Parathyroid adenoma (tissue), 2 donors: ENCODE results near the gene ITGBL1.

Source experiments
- H2AFZ ChIP-seq: fragments of 300-600 bp; sonication (generic); one replicate; pipeline ENCODE4 v1.7.0; 2017; ENCODE audit warnings: antibody characterized with exemption, mild to moderate bottlenecking
- H3K27ac ChIP-seq: fragments of 300-600 bp; sonication (generic); one replicate; pipeline ENCODE4 v1.7.0; 2017
- H3K27me3 ChIP-seq: fragments of 300-600 bp; sonication (generic); one replicate; pipeline ENCODE4 v1.7.0; 2017; ENCODE audit warnings: low read length; ENCODE audit not compliant: control insufficient read depth, insufficient read depth
- H3K36me3 ChIP-seq: fragments of 300-600 bp; sonication (generic); one replicate; pipeline ENCODE4 v1.7.0; 2017; ENCODE audit warnings: low read length; ENCODE audit not compliant: control insufficient read depth, insufficient read depth
- H3K4me1 ChIP-seq: fragments of 300-600 bp; sonication (generic); one replicate; pipeline ENCODE4 v1.7.0; 2017; ENCODE audit warnings: control low read depth
- H3K4me2 ChIP-seq: fragments of 300-600 bp; sonication (generic); one replicate; pipeline ENCODE4 v1.7.0; 2017; ENCODE audit warnings: low read length
- H3K4me3 ChIP-seq: fragments of 300-600 bp; sonication (generic); one replicate; pipeline ENCODE4 v1.7.0; 2017; ENCODE audit warnings: low read depth, low read length
- H3K79me2 ChIP-seq: fragments of 300-600 bp; sonication (generic); one replicate; pipeline ENCODE4 v1.7.0; 2017; ENCODE audit warnings: control low read depth
- H3K9ac ChIP-seq: fragments of 300-600 bp; sonication (generic); one replicate; pipeline ENCODE4 v1.7.0; 2017; ENCODE audit warnings: mild to moderate bottlenecking
- H3K9me3 ChIP-seq: fragments of 300-600 bp; sonication (generic); one replicate; pipeline ENCODE4 v1.7.0; 2017; ENCODE audit warnings: low read length; ENCODE audit not compliant: control insufficient read depth
- TF ChIP-seq, protein P1 (sequence below): fragments of 300-600 bp; sonication (generic); IDR thresholded peaks from one replicate; pipeline ENCODE4 v1.7.0; 2017; ENCODE audit warnings: antibody characterized with exemption, mild to moderate bottlenecking
- donor health status: primary hyperparathyroidism.

The ITGBL1 gene

DNA sequence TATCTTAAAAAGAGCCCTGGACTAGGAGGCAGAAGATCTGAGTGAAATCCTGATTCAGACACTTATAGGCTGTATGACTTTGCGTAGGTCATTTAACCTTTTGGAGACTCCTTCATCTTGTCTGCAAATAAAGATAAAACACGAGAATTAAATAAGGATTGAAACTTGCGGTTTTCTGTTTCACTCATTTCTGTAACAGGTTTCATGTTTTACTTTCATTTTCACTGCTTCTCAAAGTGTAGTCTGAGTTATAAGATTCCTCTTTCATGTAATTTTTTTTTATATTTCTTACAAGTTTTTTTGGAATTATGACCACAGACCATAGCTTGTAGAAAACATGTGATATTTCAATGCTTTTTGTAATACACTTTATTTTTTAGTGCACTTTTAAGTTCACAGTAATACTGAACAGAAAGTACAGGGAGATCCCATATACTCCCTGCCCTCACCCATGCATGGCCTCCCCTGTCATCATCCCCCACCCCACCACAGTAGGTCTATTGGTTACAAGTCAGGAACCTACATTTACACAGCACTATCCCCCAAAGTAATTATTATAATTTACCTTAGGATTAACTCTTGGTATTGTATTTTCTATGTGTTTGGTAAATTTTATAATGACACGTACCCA, 174.6 kb downstream of the ITGBL1 start:
- Histone ChIP-seq H3K27ac (no peak overlapping the region), H3K36me3 (no peaks in the 10 kb centered on the region), H3K9me3 (no peaks in the 10 kb centered on the region), H3K9ac (no peak overlapping the region), H3K79me2 (no peaks in the 10 kb centered on the region), H3K27me3 (no peaks in the 10 kb centered on the region), H3K4me2 (peak overlapping the region; percentile 45), H2AFZ (no peak overlapping the region), H3K4me1 (no peaks in the 10 kb centered on the region), H3K4me3 (peak overlapping the region; percentile 13)
- TF ChIP-seq, protein P1, sequence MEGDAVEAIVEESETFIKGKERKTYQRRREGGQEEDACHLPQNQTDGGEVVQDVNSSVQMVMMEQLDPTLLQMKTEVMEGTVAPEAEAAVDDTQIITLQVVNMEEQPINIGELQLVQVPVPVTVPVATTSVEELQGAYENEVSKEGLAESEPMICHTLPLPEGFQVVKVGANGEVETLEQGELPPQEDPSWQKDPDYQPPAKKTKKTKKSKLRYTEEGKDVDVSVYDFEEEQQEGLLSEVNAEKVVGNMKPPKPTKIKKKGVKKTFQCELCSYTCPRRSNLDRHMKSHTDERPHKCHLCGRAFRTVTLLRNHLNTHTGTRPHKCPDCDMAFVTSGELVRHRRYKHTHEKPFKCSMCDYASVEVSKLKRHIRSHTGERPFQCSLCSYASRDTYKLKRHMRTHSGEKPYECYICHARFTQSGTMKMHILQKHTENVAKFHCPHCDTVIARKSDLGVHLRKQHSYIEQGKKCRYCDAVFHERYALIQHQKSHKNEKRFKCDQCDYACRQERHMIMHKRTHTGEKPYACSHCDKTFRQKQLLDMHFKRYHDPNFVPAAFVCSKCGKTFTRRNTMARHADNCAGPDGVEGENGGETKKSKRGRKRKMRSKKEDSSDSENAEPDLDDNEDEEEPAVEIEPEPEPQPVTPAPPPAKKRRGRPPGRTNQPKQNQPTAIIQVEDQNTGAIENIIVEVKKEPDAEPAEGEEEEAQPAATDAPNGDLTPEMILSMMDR = no peak

DNA sequence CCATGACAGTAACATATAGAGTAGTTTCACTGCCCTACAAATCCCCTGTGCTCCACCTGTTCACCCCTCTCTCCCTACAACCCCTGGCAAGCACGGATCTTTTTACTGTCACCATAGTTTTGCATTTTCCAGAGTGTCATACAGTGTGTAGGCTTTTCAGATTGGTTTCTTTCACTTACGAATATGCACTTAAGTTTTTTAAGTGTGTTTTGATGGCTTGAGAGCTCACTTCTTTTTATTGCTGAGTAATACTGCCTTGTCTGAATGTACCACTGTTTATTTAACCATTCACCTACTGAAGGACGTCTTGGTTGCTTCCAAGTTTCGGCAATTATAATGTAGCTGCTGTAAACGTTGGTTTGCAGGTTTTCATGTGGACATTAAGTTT, 175.1 kb downstream of the ITGBL1 start:
- Histone ChIP-seq H2AFZ (no peak overlapping the region), H3K9ac (no peak overlapping the region), H3K4me1 (no peaks in the 10 kb centered on the region), H3K79me2 (no peaks in the 10 kb centered on the region), H3K27ac (no peak overlapping the region), H3K4me2 (no peak overlapping the region), H3K4me3 (no peak overlapping the region), H3K36me3 (no peaks in the 10 kb centered on the region), H3K9me3 (no peaks in the 10 kb centered on the region), H3K27me3 (no peaks in the 10 kb centered on the region)
- TF ChIP-seq, protein P1 = no peak

DNA sequence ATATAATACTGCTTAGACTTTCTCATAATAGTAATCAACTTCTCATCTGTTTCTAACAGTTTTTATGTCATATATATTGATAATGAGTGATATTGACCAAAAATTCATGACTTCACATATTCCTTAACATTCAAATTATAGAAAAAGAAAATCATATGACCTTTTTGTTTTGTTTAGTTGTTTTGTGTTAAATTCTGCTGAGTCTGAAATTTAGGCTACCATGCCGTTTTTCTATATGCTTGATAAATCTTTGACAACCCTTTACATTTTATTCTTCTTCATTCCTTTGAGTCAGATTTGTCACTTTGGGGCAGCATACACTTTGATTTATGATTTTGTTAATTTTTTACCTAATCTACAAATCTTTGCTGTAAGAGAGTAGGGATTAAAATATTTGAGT, 176.4 kb downstream of the ITGBL1 start:
- TF ChIP-seq, protein P1 = no peak
- H3K4me1 ChIP-seq = no peaks in the 10 kb centered on the region
- H3K9ac ChIP-seq = no peak overlapping the region
- no peaks in the 10 kb centered on the region for H3K79me2 ChIP-seq
- H3K9me3 ChIP-seq = no peaks in the 10 kb centered on the region
- H3K4me2 ChIP-seq = no peak overlapping the region
- H3K4me3 ChIP-seq = no peak overlapping the region
- H3K36me3 ChIP-seq = no peaks in the 10 kb centered on the region
- H3K27me3 ChIP-seq = no peaks in the 10 kb centered on the region
- H3K27ac ChIP-seq = no peak overlapping the region
- H2AFZ ChIP-seq = no peak overlapping the region

- Histone ChIP-seq H3K27ac (no peak overlapping the region), H3K4me3 (no peak overlapping the region), H3K36me3 (no peaks in the 10 kb centered on the region), H3K4me1 (no peaks in the 10 kb centered on the region), H3K27me3 (no peaks in the 10 kb centered on the region), H3K9me3 (no peaks in the 10 kb centered on the region), H3K4me2 (no peak overlapping the region), H3K79me2 (no peaks in the 10 kb centered on the region), H2AFZ (no peak overlapping the region), H3K9ac (no peak overlapping the region)
- TF ChIP-seq, protein P1 = no peak
Observed at GRCh38 chr13:101631395-101631794, 178.9 kb downstream of the ITGBL1 start.

DNA sequence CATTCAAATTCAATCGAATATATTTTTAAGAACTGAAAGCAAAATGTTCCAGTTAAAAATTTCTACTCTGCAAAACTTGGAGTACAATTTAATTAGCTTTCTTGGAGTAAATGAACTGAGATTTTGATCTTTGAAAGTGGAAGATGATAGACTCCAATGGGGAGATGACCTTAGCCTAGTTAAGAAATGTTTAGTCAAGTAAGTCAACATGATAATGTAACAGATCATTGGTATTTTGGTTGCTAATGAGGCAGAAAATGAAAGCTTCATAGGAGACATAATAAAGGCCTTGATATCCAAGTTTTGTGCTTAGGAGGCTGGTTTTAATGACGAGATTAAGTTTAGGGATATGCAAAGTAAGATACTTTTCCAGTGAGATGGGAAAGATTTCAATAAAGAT, 181.7 kb downstream of the ITGBL1 start:
- H3K79me2 ChIP-seq = no peaks in the 10 kb centered on the region

More for the DNA sequence above, 181.7 kb downstream of the ITGBL1 start:
- no peaks in the 10 kb centered on the region for H3K36me3 ChIP-seq
- no peak overlapping the region for H2AFZ ChIP-seq
- no peak overlapping the region for H3K27ac ChIP-seq
- no peak overlapping the region for H3K9ac ChIP-seq
- TF ChIP-seq, protein P1 = no peak
- no peaks in the 10 kb centered on the region for H3K9me3 ChIP-seq
- H3K4me1 ChIP-seq = no peaks in the 10 kb centered on the region
- H3K4me2 ChIP-seq = no peak overlapping the region
- H3K4me3 ChIP-seq = no peak overlapping the region
- H3K27me3 ChIP-seq = no peaks in the 10 kb centered on the region
